H1 (cell line): ENCODE results near the gene SCYGR7. TPM values are rescaled to one million over a fixed set of nuclear protein-coding genes. Genes with fewer than 3 reads are reported as not detected.
A peak's percentile ranks its signal among the peaks of the same experiment; 100 is the strongest.

ENCODE experiments used
- CTCF ChIA-PET: fragments of 300-600 bp; sonication (Branson Sonifier 250); formaldehyde crosslinking; loops from one replicate; lab custom pipeline; 2021; ENCODE audit not compliant: partially characterized antibody; lab: Charles Lee
- POLR2A ChIA-PET: fragments of 300-600 bp; sonication (Branson Sonifier 250); formaldehyde crosslinking; loops from one replicate; lab custom pipeline; 2021; ENCODE audit warnings: inconsistent platforms; ENCODE audit not compliant: partially characterized antibody; lab: Charles Lee
- DNase-seq, 2 experiments: peaks; one replicate each; pipeline versions ENCODE4 v3.0.0 to v3.0.0-alpha.2; 2010 to 2022; ENCODE audit warnings: low spot score in 2 of 2, low read depth in 1 of 2, mixed read lengths in 1 of 2
- FAIRE-seq: peaks from 2 replicates; lab custom pipeline; 2011; peaks lifted over from hg19 to GRCh38; lab: Jason Lieb, UNC
- H2AFZ ChIP-seq: 2 replicates; pipeline ENCODE4 v1.8.1; 2012; ENCODE audit warnings: low read length, inconsistent platforms
- H2AK5ac ChIP-seq: 2 replicates; pipeline ENCODE4 v1.6.1; 2013; ENCODE audit warnings: low read depth, low read length
- H2BK120ac ChIP-seq: replicated peaks from 2 replicates; pipeline ENCODE3; 2013; ENCODE audit warnings: low read depth, low read length, inconsistent platforms
- H2BK12ac ChIP-seq: 2 replicates; pipeline ENCODE4 v1.6.1; 2013; ENCODE audit warnings: low read depth, low read length
- H2BK15ac ChIP-seq: 2 replicates; pipeline ENCODE4 v1.6.1; 2013; ENCODE audit warnings: low read length
- H2BK20ac ChIP-seq: 2 replicates; pipeline ENCODE4 v1.6.1; 2013; ENCODE audit warnings: low read length
- H2BK5ac ChIP-seq: 2 replicates; pipeline ENCODE4 v1.6.1; 2013; ENCODE audit warnings: low read depth, low read length
- H3K14ac ChIP-seq: 2 replicates; pipeline ENCODE4 v1.6.1; 2013; ENCODE audit warnings: inconsistent platforms; ENCODE audit not compliant: insufficient read length
- H3K18ac ChIP-seq: 2 replicates; pipeline ENCODE4 v1.6.1; 2013; ENCODE audit warnings: low read length; ENCODE audit errors: extremely low read depth
- H3K23ac ChIP-seq: 2 replicates; pipeline ENCODE4 v1.6.1; 2013; ENCODE audit warnings: inconsistent platforms; ENCODE audit not compliant: insufficient read length
- H3K23me2 ChIP-seq: 2 replicates; pipeline ENCODE4 v1.6.1; 2013; ENCODE audit warnings: low read depth, low read length
- H3K27ac ChIP-seq: 2 replicates; pipeline ENCODE4 v1.6.1; 2011; ENCODE audit warnings: low read depth, low read length, inconsistent platforms
- H3K27me3 ChIP-seq, 4 experiments: replicated peaks in 1 of 4; 1 replicate in 1 of 4; 2 replicates in 3 of 4; pipeline versions ENCODE4 v1.6.1 to v1.8.1; 2011 to 2013; ENCODE audit warnings: low read length in 3 of 4, mild to moderate bottlenecking in 3 of 4, inconsistent platforms in 2 of 4, mixed read lengths in 2 of 4, moderate library complexity in 1 of 4; ENCODE audit not compliant: control insufficient read depth in 3 of 4, insufficient read depth in 3 of 4; ENCODE audit errors: extremely low read depth in 1 of 4
- H3K36me3 ChIP-seq, 4 experiments: 2 replicates each; pipeline versions ENCODE4 v1.6.1 to v1.8.1; 2011 to 2013; ENCODE audit warnings: mild to moderate bottlenecking in 4 of 4, low read length in 3 of 4, moderate library complexity in 2 of 4, control low read depth in 1 of 4, inconsistent platforms in 1 of 4; ENCODE audit not compliant: insufficient read depth in 4 of 4, control insufficient read depth in 2 of 4
- H3K4ac ChIP-seq: replicated peaks from 2 replicates; pipeline ENCODE3; 2013; ENCODE audit warnings: low read length, low read depth, mixed read lengths, inconsistent platforms; ENCODE audit not compliant: insufficient read length
- H3K4me1 ChIP-seq, 4 experiments: replicated peaks in 1 of 4; 1 replicate in 1 of 4; 2 replicates in 3 of 4; pipeline versions ENCODE4 v1.6.1 to v1.8.1; 2011 to 2013; ENCODE audit warnings: low read length in 3 of 4, inconsistent platforms in 2 of 4, mixed read lengths in 1 of 4; ENCODE audit not compliant: insufficient read depth in 4 of 4, control insufficient read depth in 3 of 4
- H3K4me2 ChIP-seq, 2 experiments: 2 replicates each; pipeline versions ENCODE4 v1.6.1 to v1.8.1; 2011 to 2013; ENCODE audit warnings: low read depth in 2 of 2, low read length in 2 of 2, control low read depth in 1 of 2, inconsistent platforms in 1 of 2, mild to moderate bottlenecking in 1 of 2; ENCODE audit not compliant: insufficient read depth in 1 of 2
- H3K4me3 ChIP-seq, 4 experiments: fragments of 200-600, 300-600 bp in 1 of 4; sonication (generic), shearing (Covaris generic), sonication (Bioruptor Twin) in 1 of 4; 2 replicates each; pipeline versions ENCODE4 v1.5.1 to v1.8.1; 2011 to 2016; ENCODE audit warnings: low read length in 4 of 4, low read depth in 3 of 4, control low read depth in 2 of 4, inconsistent platforms in 2 of 4, mild to moderate bottlenecking in 2 of 4, mixed read lengths in 1 of 4, moderate library complexity in 1 of 4; ENCODE audit not compliant: insufficient read depth in 2 of 4; ENCODE audit errors: extremely low read depth in 1 of 4
- H3K56ac ChIP-seq: replicated peaks from 2 replicates; pipeline ENCODE3; 2013; ENCODE audit warnings: low read depth, mild to moderate bottlenecking, mixed read lengths, low read length, inconsistent platforms; ENCODE audit not compliant: insufficient read length
- H3K79me1 ChIP-seq: 2 replicates; pipeline ENCODE4 v1.6.1; 2013; ENCODE audit warnings: low read depth, low read length, control low read depth
- H3K79me2 ChIP-seq, 2 experiments: 2 replicates each; pipeline versions ENCODE4 v1.6.1 to v1.8.1; 2012 to 2013; ENCODE audit warnings: low read length in 2 of 2, mild to moderate bottlenecking in 2 of 2, inconsistent platforms in 1 of 2; ENCODE audit not compliant: insufficient read depth in 2 of 2, control insufficient read depth in 1 of 2
- H3K9ac ChIP-seq, 4 experiments: replicated peaks in 1 of 4; 1 replicate in 1 of 4; 2 replicates in 3 of 4; pipeline versions ENCODE4 v1.6.1 to v1.8.1; 2011 to 2013; ENCODE audit warnings: low read depth in 3 of 4, low read length in 3 of 4, control low read depth in 2 of 4, mild to moderate bottlenecking in 2 of 4, moderate library complexity in 2 of 4, inconsistent platforms in 1 of 4; ENCODE audit errors: extremely low read depth in 1 of 4
- H3K9me3 ChIP-seq, 2 experiments: 2 replicates each; pipeline versions ENCODE4 v1.6.1 to v1.8.1; 2012 to 2013; ENCODE audit warnings: mild to moderate bottlenecking in 2 of 2, moderate library complexity in 2 of 2, control low read depth in 1 of 2, inconsistent platforms in 1 of 2, low read depth in 1 of 2, low read length in 1 of 2, mixed read lengths in 1 of 2; ENCODE audit not compliant: insufficient read depth in 2 of 2
- H4K20me1 ChIP-seq, 2 experiments: replicated peaks in 1 of 2; 2 replicates each; pipeline versions ENCODE3 to v1.8.1; 2011 to 2013; ENCODE audit warnings: inconsistent platforms in 2 of 2, low read length in 2 of 2, mild to moderate bottlenecking in 1 of 2; ENCODE audit not compliant: insufficient read depth in 2 of 2, control insufficient read depth in 1 of 2
- H4K5ac ChIP-seq: 2 replicates; pipeline ENCODE4 v1.6.1; 2013; ENCODE audit warnings: low read length, low read depth, mixed read lengths, inconsistent platforms; ENCODE audit not compliant: insufficient read length
- H4K8ac ChIP-seq: 2 replicates; pipeline ENCODE4 v1.8.0; 2013; ENCODE audit warnings: mild to moderate bottlenecking, moderate library complexity, low read length, inconsistent platforms; ENCODE audit not compliant: insufficient read depth; ENCODE audit errors: extremely low read depth
- H4K91ac ChIP-seq: replicated peaks from 2 replicates; pipeline ENCODE3; 2013; ENCODE audit warnings: low read length, mixed read lengths, inconsistent platforms; ENCODE audit not compliant: insufficient read length
- SP4 ChIP-seq: IDR thresholded peaks from 2 replicates; pipeline ENCODE4 v1.6.1; 2012; ENCODE audit warnings: low read length, inconsistent platforms
- TAF7 ChIP-seq: optimal IDR thresholded peaks from 2 replicates; pipeline ENCODE3; 2011; ENCODE audit warnings: low read depth, mild to moderate bottlenecking, inconsistent platforms, low read length, moderate library complexity, borderline replicate concordance
- WGBS, 2 experiments: shearing (Covaris generic) in 1 of 2; methylation state at CpG; one replicate each; pipeline versions ENCODE4 v1.1.6 to v1.1.7; 2013 to 2015; ENCODE audit warnings: low lambda C conversion rate in 2 of 2, mixed read lengths in 2 of 2, inconsistent platforms in 1 of 2, low coverage in 1 of 2, missing lambda C conversion rate in 1 of 2; ENCODE audit not compliant: insufficient replicate concordance in 2 of 2, insufficient coverage in 1 of 2, insufficient read length in 1 of 2; ENCODE audit errors: extremely low coverage in 1 of 2, missing lambda C conversion rate in 1 of 2; 5-methylcytosine and 5-hydroxymethylcytosine counted together
- polyA plus RNA-seq, 7 experiments: library from polyadenylated mRNA; depleted of rRNA in 3 of 7; stranded (reverse) in 5 of 7; unstranded in 2 of 7; fragments of >200 nt in 5 of 7; fragments of 200-250 nt in 2 of 7; gene quantifications; 1 replicate in 5 of 7; 2 replicates in 1 of 7; 4 replicates in 1 of 7; pipeline versions ENCODE4 v1.2.1 to v1.2.3, GENCODE V29; 2011 to 2013; ENCODE audit warnings: missing spikeins in 2 of 7, mixed read lengths in 2 of 7
- total RNA-seq: library from RNA; stranded (reverse); fragmentation: NEBNext Ultra II Directional; extraction: Animal tissue kit (Norgen Biotek cat#: 25700); gene quantifications from 2 replicates; pipeline ENCODE4 v1.2.1, GENCODE V29; 2021

The SCYGR7 gene
- total and polyA plus RNA-seq, 2 of the 8 experiments (the other 6 are each of a cell fraction or from before 2014, with no cell fraction given), result not detected

- H2BK20ac ChIP-seq, result no peak overlapping the region
- 86% methylated on average over 4 of the region's 4 CpGs; no CpG with 5 or more reads in 1 of the 2 experiments for WGBS, 2 experiments
- FAIRE-seq, result no peak
- H4K20me1 ChIP-seq, result no peaks in the 10 kb centered on the region
- POLR2A ChIA-PET, result no interaction called here
- H2BK120ac ChIP-seq, result no peak overlapping the region
- TF ChIP-seq SP4 (no peak), TAF7 (no peak)
- TF ChIP-seq, all 59 proteins: peak for 0
- H3K4ac ChIP-seq, result no peak overlapping the region
- H3K18ac ChIP-seq, result 0 out of 2 replicates have a peak overlapping the region, but pooled peaks have one; percentile 6
- H2BK12ac ChIP-seq, result no peak overlapping the region
- no peaks in the 10 kb centered on the region for H3K4me1 ChIP-seq
- no peak overlapping the region for H3K56ac ChIP-seq
- no peaks in the 10 kb centered on the region; a peak in 1 of 8 replicates for H3K36me3 ChIP-seq
- no peak overlapping the region for H4K91ac ChIP-seq
- no peaks in the 10 kb centered on the region for H3K27me3 ChIP-seq
- H3K9ac ChIP-seq, result no peak overlapping the region
- H4K8ac ChIP-seq, result no peak overlapping the region
- H3K27ac ChIP-seq, result no peak overlapping the region
- no peaks in the 10 kb centered on the region; a peak in 1 of 4 replicates for H3K9me3 ChIP-seq
- H2BK5ac ChIP-seq, result no peak overlapping the region
- H3K79me2 ChIP-seq, result no peaks in the 10 kb centered on the region
- no peak overlapping the region for H2BK15ac ChIP-seq
- H4K5ac ChIP-seq, result no peak overlapping the region
- no peak overlapping the region for H3K4me2 ChIP-seq
- H3K79me1 ChIP-seq, result no peaks in the 10 kb centered on the region
- H2AFZ ChIP-seq, result no peak overlapping the region
- H3K23ac ChIP-seq, result no peak overlapping the region
- no peak overlapping the region for H2AK5ac ChIP-seq
- no peak overlapping the region for H3K14ac ChIP-seq
- CTCF ChIA-PET, result interaction anchor here (1.1 to 1.2 kb wide), 2 partner anchors 36 to 45 kb away, joined by 6 read pairs; no protein-coding TSS in a partner anchor
- H3K23me2 ChIP-seq, result no peaks in the 10 kb centered on the region
- peak in 1 of 2 experiments; percentile 38 for DNase-seq
- no peak overlapping the region for H3K4me3 ChIP-seq
Measured at GRCh38 chr2:227703280-227703732, 24.8 kb upstream of the SCYGR7 start.
